Prostate gland (tissue), 2 donors: ENCODE measurements around the gene PEX5.

ENCODE experiments used
- POLR2A ChIP-seq: fragments of 450-650 bp; IDR thresholded peaks from one replicate; pipeline ENCODE4 v1.6.1; 2016; ENCODE audit warnings: antibody characterized with exemption, mild to moderate bottlenecking
- POLR2AphosphoS5 ChIP-seq: sonication (generic); formaldehyde crosslinking; IDR thresholded peaks from one replicate; pipeline ENCODE4 v1.6.1; 2017; ENCODE audit warnings: antibody characterized with exemption
- TF ChIP-seq, protein P1 (sequence below), 4 experiments: fragments of 200-600 bp in 2 of 4; fragments of 450-650 bp in 2 of 4; sonication (generic) in 2 of 4; IDR thresholded peaks; 1 replicate in 3 of 4; 2 replicates in 1 of 4; pipeline ENCODE4 v1.5.1; 2016 to 2019; ENCODE audit warnings: antibody characterized with exemption in 4 of 4, mild to moderate bottlenecking in 2 of 4, moderate library complexity in 2 of 4

DNA sequence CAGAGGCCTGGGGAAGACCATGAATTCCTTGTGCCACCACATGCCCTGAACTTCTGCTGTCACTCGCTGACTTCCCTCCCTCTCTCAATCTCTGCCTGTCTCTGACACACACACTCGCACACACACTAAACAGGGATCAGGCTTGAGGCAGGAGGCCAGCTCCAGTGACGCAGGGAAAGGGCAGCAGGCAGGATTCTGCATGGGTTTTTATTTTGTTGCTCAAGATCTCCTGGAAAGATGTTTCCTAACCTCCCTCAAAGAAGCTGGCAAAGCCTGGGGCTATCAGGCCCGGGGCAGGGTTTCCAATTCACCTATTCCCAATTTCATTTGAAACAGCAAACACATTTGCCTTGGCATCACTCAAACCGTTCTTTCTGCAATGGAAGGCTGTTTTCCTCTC lies 27.7 kb upstream of the PEX5 start:
- TF ChIP-seq, protein P1, sequence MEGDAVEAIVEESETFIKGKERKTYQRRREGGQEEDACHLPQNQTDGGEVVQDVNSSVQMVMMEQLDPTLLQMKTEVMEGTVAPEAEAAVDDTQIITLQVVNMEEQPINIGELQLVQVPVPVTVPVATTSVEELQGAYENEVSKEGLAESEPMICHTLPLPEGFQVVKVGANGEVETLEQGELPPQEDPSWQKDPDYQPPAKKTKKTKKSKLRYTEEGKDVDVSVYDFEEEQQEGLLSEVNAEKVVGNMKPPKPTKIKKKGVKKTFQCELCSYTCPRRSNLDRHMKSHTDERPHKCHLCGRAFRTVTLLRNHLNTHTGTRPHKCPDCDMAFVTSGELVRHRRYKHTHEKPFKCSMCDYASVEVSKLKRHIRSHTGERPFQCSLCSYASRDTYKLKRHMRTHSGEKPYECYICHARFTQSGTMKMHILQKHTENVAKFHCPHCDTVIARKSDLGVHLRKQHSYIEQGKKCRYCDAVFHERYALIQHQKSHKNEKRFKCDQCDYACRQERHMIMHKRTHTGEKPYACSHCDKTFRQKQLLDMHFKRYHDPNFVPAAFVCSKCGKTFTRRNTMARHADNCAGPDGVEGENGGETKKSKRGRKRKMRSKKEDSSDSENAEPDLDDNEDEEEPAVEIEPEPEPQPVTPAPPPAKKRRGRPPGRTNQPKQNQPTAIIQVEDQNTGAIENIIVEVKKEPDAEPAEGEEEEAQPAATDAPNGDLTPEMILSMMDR (IDR thresholded peaks at IDR 0.05): no peak
- TF ChIP-seq POLR2A: no peak
- TF ChIP-seq POLR2AphosphoS5: no peak
